Adrenal gland (tissue), 12 donors: ENCODE data around the gene IRF4. TPM values are rescaled to one million over a fixed set of nuclear protein-coding genes. Genes with fewer than 3 reads are reported as not detected.

Experiments used
- DNase-seq, 7 donors: peaks; one replicate each; pipeline ENCODE4 v3.0.0-alpha.2; 2019 to 2020
- H3K27ac ChIP-seq, 5 donors: fragments of 200-600 bp; sonication (generic) in 4 of 5; 1 replicate in 3 of 5; 2 replicates in 2 of 5; pipeline versions ENCODE4 v1.5.1 to v1.8.0; 2016 to 2020; ENCODE audit warnings: mild to moderate bottlenecking in 1 of 5
- H3K27me3 ChIP-seq: fragments of 200-600 bp; 2 replicates; pipeline ENCODE4 v1.8.0; 2021
- H3K36me3 ChIP-seq, 2 donors: fragments of 200-600 bp; replicated peaks in 1 of 2; 1 replicate in 1 of 2; 2 replicates in 1 of 2; pipeline versions ENCODE4 v1.5.1 to v1.8.0; 2018 to 2022
- H3K4me1 ChIP-seq, 2 donors: fragments of 200-600 bp; replicated peaks in 1 of 2; 1 replicate in 1 of 2; 2 replicates in 1 of 2; pipeline versions ENCODE4 v1.5.1 to v1.8.0; 2018 to 2021
- H3K4me3 ChIP-seq, 4 donors: fragments of 200-600 bp; sonication (generic) in 3 of 4; one replicate each; pipeline ENCODE4 v1.5.1; 2016 to 2018
- H3K9me3 ChIP-seq, 3 donors: fragments of 200-600 bp; sonication (generic) in 1 of 3; replicated peaks in 1 of 3; 1 replicate in 2 of 3; 2 replicates in 1 of 3; pipeline versions ENCODE4 v1.5.1 to v1.8.0; 2016 to 2021
- CTCF ChIP-seq, 6 experiments: fragments of 450-650 bp in 4 of 6; fragments of 200-600 bp in 2 of 6; sonication (generic) in 1 of 6; IDR thresholded peaks; 1 replicate in 5 of 6; 2 replicates in 1 of 6; pipeline versions ENCODE4 v1.5.1 to v1.8.0; 2016 to 2021; ENCODE audit warnings: antibody characterized with exemption in 6 of 6, mild to moderate bottlenecking in 2 of 6, moderate library complexity in 1 of 6
- POLR2A ChIP-seq, 2 donors: fragments of 450-650 bp; IDR thresholded peaks; one replicate each; pipeline ENCODE4 v1.6.1; 2017; ENCODE audit warnings: antibody characterized with exemption in 2 of 2, mild to moderate bottlenecking in 2 of 2, moderate library complexity in 1 of 2
- WGBS, 4 donors: extraction: QIAGEN DNeasy Blood & Tissue Kit in 2 of 4; methylation state at CpG; one replicate each; pipeline versions ENCODE4 v1.1.5 to v1.1.7; 2013 to 2017; 5-methylcytosine and 5-hydroxymethylcytosine counted together
- intact Hi-C, 2 donors: fragments of 100-400 bp; cut with DNase I; formaldehyde crosslinking; loops; one replicate each; pipeline versions ENCODE4 v1.14.1 to v1.15.0; 2022 to 2023
- polyA plus RNA-seq, 3 donors: library from polyadenylated mRNA; stranded (reverse); fragments of 200-250 nt in 2 of 3; fragments of 350-450 nt in 1 of 3; fragmentation: Illumina TruSeq in 1 of 3; extraction: RNeasy Lipid Tissue Mini Kit (QIAGEN cat#74804) in 1 of 3; gene quantifications; one replicate each; pipeline ENCODE4 v1.2.3, GENCODE V29; 2013 to 2014
- total RNA-seq, 9 donors: library from RNA; depleted of rRNA in 4 of 9; stranded (reverse); fragments of >200 nt in 4 of 9; fragments of 120-200 nt in 1 of 9; fragmentation: NEBNext Ultra II Directional in 1 of 9; extraction: Animal tissue kit (Norgen Biotek cat#: 25700) in 1 of 9; gene quantifications; one replicate each; pipeline versions ENCODE4 v1.1.0 to v1.2.4, GENCODE V29; 2013 to 2023
- donor health status: healthy with polysubstance abuse.
- donor health status: Bipolar disorder and iron deficiency.
- donor health status: DM: yes; HTN: yes; CAD: no.
- donor health status: DM: no; HTN: no; CAD: no.
- donor health status: DM: no; HTN: no; CAD: no.
- donor health status: DM: yes; HTN: yes; CAD: no.

Gene IRF4
- total and polyA plus RNA-seq, 12 donors: 0.06 to 1.5 (median 0.48) TPM; not detected in 1

- intact Hi-C loops: no loop called here
- TF ChIP-seq POLR2A (IDR thresholded peaks at IDR 0.05) (no peak), CTCF (IDR thresholded peaks at IDR 0.05) (no peak)
- no peak overlapping the region for H3K4me3 ChIP-seq
- no peaks in the 10 kb centered on the region for H3K9me3 ChIP-seq
- no peaks in the 10 kb centered on the region for H3K4me1 ChIP-seq
- 74 to 84% (median 77%) methylated on average over 12 of the region's 12 CpGs for WGBS, 4 donors
- H3K36me3 ChIP-seq: no peaks in the 10 kb centered on the region
- no peak overlapping the region for H3K27ac ChIP-seq
- DNase-seq: peak in 1 of 7 donors; percentile 0
- H3K27me3 ChIP-seq: peaks cover 7% of the 10 kb centered on the region
Observed at GRCh38 chr6:438634-439170, 47.1 kb downstream of the IRF4 start.

GRCh38 chr6:439641-440167, 48.2 kb downstream of the IRF4 start:
- 78 to 84% (median 80%) methylated on average over 9 of the region's 9 CpGs for WGBS, 4 donors
- no peak for TF ChIP-seq POLR2A (IDR thresholded peaks at IDR 0.05)
- TF ChIP-seq CTCF (IDR thresholded peaks at IDR 0.05): no peak
- H3K4me3 ChIP-seq: no peak overlapping the region
- H3K4me1 ChIP-seq: no peaks in the 10 kb centered on the region
- intact Hi-C loops: no loop called here
- H3K27me3 ChIP-seq: peaks cover 7% of the 10 kb centered on the region
- H3K27ac ChIP-seq: no peak overlapping the region
- peak in 2 of 7 donors; percentile 6 to 21 for DNase-seq
- no peaks in the 10 kb centered on the region for H3K36me3 ChIP-seq
- H3K9me3 ChIP-seq: no peaks in the 10 kb centered on the region

- Histone ChIP-seq H3K27ac (no peak overlapping the region), H3K36me3 (no peaks in the 10 kb centered on the region), H3K4me1 (no peaks in the 10 kb centered on the region), H3K9me3 (no peaks in the 10 kb centered on the region), H3K4me3 (no peak overlapping the region), H3K27me3 (peaks cover 7% of the 10 kb centered on the region)
- DNase-seq: peak in 1 of 7 donors; percentile 6
- 72 to 92% (median 87%) methylated on average over 7 to 12 of the region's 12 CpGs for WGBS, 4 donors
- no peak for TF ChIP-seq CTCF (IDR thresholded peaks at IDR 0.05)
- no peak for TF ChIP-seq POLR2A (IDR thresholded peaks at IDR 0.05)
- intact Hi-C loops: no loop called here
Observed at GRCh38 chr6:441126-441920, 49.8 kb downstream of the IRF4 start.

GRCh38 chr6:443621-444159, 52.1 kb downstream of the IRF4 start:
- Histone ChIP-seq H3K27ac (no peak overlapping the region), H3K4me1 (no peaks in the 10 kb centered on the region), H3K36me3 (no peaks in the 10 kb centered on the region), H3K27me3 (peaks cover 7% of the 10 kb centered on the region), H3K4me3 (no peak overlapping the region), H3K9me3 (no peaks in the 10 kb centered on the region)
- peak in 1 of 7 donors; percentile 14 for DNase-seq
- intact Hi-C loops: no loop called here
- WGBS, 4 donors: 79 to 81% (median 80%) methylated on average over 19 of the region's 19 CpGs
- TF ChIP-seq POLR2A (IDR thresholded peaks at IDR 0.05): no peak
- TF ChIP-seq CTCF (IDR thresholded peaks at IDR 0.05): no peak
